Measurements from ENCODE around the gene PKP1.

Gene PKP1

DNA sequence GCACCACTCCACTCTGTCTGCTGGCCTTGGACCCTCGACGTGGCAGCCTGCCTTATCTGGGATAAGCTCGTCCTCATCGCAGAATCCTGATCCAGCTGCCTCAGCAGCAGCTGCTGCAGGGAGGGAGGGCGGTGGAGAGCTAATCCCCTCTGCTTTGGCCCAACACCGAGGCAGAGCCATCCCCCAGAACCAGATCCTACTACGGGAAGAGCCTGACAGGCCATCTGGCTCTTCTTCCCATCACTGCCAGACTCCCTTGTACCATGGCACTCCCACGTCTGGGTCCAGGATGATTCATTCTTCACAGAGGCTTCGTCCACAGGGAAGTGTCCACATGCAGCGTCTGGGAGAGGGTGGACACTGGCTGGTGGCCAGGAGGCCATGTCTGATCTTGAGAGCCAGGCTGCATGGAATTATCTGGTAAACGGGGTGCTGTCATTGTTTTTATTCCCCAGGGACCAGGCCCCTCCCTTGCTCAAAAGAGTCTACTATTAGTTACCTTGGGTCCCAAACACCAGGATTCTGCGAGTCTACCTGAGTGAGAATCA is 14.6 kb upstream of the PKP1 start (continued):
- TF ChIP-seq ZNF777 (tag by site-specific recombination; IDR thresholded peaks at IDR 0.05; ENCODE audit: borderline replicate concordance): no peak
- TF ChIP-seq OSR2 (tag by site-specific recombination; IDR thresholded peaks at IDR 0.05): no peak
- TF ChIP-seq ZNF266 (tag by site-specific recombination; IDR thresholded peaks at IDR 0.05; ENCODE audit: low read depth): no peak
- TF ChIP-seq, protein P1, sequence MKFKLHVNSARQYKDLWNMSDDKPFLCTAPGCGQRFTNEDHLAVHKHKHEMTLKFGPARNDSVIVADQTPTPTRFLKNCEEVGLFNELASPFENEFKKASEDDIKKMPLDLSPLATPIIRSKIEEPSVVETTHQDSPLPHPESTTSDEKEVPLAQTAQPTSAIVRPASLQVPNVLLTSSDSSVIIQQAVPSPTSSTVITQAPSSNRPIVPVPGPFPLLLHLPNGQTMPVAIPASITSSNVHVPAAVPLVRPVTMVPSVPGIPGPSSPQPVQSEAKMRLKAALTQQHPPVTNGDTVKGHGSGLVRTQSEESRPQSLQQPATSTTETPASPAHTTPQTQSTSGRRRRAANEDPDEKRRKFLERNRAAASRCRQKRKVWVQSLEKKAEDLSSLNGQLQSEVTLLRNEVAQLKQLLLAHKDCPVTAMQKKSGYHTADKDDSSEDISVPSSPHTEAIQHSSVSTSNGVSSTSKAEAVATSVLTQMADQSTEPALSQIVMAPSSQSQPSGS (tag by site-specific recombination; IDR thresholded peaks at IDR 0.05; ENCODE audit: low read depth): no peak
- TF ChIP-seq, protein P2, sequence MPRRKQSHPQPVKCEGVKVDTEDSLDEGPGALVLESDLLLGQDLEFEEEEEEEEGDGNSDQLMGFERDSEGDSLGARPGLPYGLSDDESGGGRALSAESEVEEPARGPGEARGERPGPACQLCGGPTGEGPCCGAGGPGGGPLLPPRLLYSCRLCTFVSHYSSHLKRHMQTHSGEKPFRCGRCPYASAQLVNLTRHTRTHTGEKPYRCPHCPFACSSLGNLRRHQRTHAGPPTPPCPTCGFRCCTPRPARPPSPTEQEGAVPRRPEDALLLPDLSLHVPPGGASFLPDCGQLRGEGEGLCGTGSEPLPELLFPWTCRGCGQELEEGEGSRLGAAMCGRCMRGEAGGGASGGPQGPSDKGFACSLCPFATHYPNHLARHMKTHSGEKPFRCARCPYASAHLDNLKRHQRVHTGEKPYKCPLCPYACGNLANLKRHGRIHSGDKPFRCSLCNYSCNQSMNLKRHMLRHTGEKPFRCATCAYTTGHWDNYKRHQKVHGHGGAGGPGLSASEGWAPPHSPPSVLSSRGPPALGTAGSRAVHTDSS (tag by site-specific recombination; IDR thresholded peaks at IDR 0.05): no peak
- no peak for TF ChIP-seq FEZF1 (tag by site-specific recombination; IDR thresholded peaks at IDR 0.05)
- no peak for TF ChIP-seq ZNF302 (tag by site-specific recombination; IDR thresholded peaks at IDR 0.05; ENCODE audit: low read depth)
- TF ChIP-seq ZNF324 (tag by site-specific recombination; IDR thresholded peaks at IDR 0.05): no peak

DNA sequence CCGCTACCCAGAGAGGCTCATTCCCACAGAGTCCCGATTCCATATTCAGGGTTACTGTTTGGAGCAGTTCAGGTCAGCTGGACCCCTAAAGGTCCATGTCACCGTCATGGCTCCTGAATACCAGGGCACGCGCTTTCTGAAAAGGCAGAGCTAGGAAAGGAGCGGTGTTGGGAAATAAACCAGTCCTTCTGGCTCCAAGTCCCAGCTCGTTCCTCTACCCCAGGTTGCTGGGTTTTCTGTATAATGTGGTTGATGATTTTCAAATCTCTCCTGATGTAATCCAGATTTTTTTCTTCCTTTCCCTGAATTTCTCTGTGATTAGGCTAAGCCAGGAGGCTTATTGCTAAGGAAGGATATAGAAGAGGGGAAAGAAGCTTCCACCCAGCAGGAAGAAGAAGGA is 14.0 kb upstream of the PKP1 start:
- Histone ChIP-seq H3K9me3 (ENCODE audit: control insufficient read depth, insufficient read depth, low read depth, low read length) (no peaks in the 10 kb centered on the region), H3K4me1 (ENCODE audit: control insufficient read depth, insufficient read depth, low read length) (no peaks in the 10 kb centered on the region), H3K36me3 (ENCODE audit: control insufficient read depth in 2 of 2, insufficient read depth in 1 of 2, low read length in 2 of 2) (no peaks in the 10 kb centered on the region), H3K27ac (ENCODE audit: extremely low read depth, low read depth, low read length) (no peak overlapping the region), H3K4me3 (ENCODE audit: low read depth, low read length) (no peak overlapping the region)
- CTCF ChIA-PET: interaction anchor here (0.6 kb wide), 1 partner anchor 1379 kb away, joined by 4 read pairs; no protein-coding TSS in a partner anchor
- POLR2A ChIA-PET: no interaction called here
- TF ChIP-seq ZNF501 (tag by site-specific recombination; IDR thresholded peaks at IDR 0.05) (no peak), OVOL3 (tag by site-specific recombination; IDR thresholded peaks at IDR 0.05) (no peak), ZNF664 (tag by site-specific recombination; IDR thresholded peaks at IDR 0.05) (no peak), ZNF175 (tag by site-specific recombination; IDR thresholded peaks at IDR 0.05) (no peak), ZNF394 (tag by site-specific recombination; IDR thresholded peaks at IDR 0.05; ENCODE audit: borderline replicate concordance) (no peak)

GRCh38 chr1:201269900-201270410 is 13.4 kb upstream of the PKP1 start:
- Histone ChIP-seq H3K27ac (ENCODE audit: extremely low read depth, low read depth, low read length) (no peak overlapping the region), H3K4me3 (ENCODE audit: low read depth, low read length) (no peak overlapping the region), H3K4me1 (ENCODE audit: control insufficient read depth, insufficient read depth, low read length) (no peaks in the 10 kb centered on the region), H3K36me3 (ENCODE audit: control insufficient read depth in 2 of 2, insufficient read depth in 1 of 2, low read length in 2 of 2) (no peaks in the 10 kb centered on the region), H3K9me3 (ENCODE audit: control insufficient read depth, insufficient read depth, low read depth, low read length) (no peaks in the 10 kb centered on the region)
- TF ChIP-seq PRDM1 (tag by site-specific recombination; IDR thresholded peaks at IDR 0.05) (no peak), ZNF830 (tag by site-specific recombination; IDR thresholded peaks at IDR 0.05; ENCODE audit: low read depth) (no peak), MEIS1 (CRISPR knock-in tag; IDR thresholded peaks at IDR 0.05; ENCODE audit: borderline replicate concordance) (no peak), ZNF555 (tag by site-specific recombination; conservative IDR thresholded peaks at IDR 0.05) (no peak), ZNF701 (tag by site-specific recombination; IDR thresholded peaks at IDR 0.05) (no peak)
- TF ChIP-seq, protein P2 (tag by site-specific recombination; IDR thresholded peaks at IDR 0.05): no peak
- CTCF ChIA-PET: interaction anchor here (0.6 kb wide), 2 partner anchors 16 to 1380 kb away, joined by 3 to 4 read pairs; no protein-coding TSS in a partner anchor
- POLR2A ChIA-PET: no interaction called here

All from HEK293 (cell line).